Tibial artery (tissue), 4 donors: ENCODE data around the gene TRAPPC3L.
A peak's percentile ranks its signal among the peaks of the same experiment; 100 is the strongest.

ENCODE experiments used
- DNase-seq, 2 donors: peaks; one replicate each; pipeline ENCODE4 v3.0.0-alpha.2; 2019
- H3K27ac ChIP-seq, 2 donors: fragments of 200-600 bp; sonication (generic) in 1 of 2; 1 replicate in 1 of 2; 2 replicates in 1 of 2; pipeline ENCODE4 v1.5.1; 2018 to 2019; ENCODE audit warnings: mild to moderate bottlenecking in 1 of 2
- H3K27me3 ChIP-seq, 2 donors: fragments of 200-600 bp; sonication (generic) in 1 of 2; one replicate each; pipeline versions ENCODE4 v1.5.1 to v1.6.0; 2016 to 2019
- H3K36me3 ChIP-seq, 3 donors: fragments of 200-600 bp; sonication (generic) in 2 of 3; one replicate each; pipeline ENCODE4 v1.5.1; 2016 to 2019; ENCODE audit warnings: mild to moderate bottlenecking in 2 of 3
- H3K4me1 ChIP-seq, 4 donors: fragments of 200-600 bp; sonication (generic) in 2 of 4; 1 replicate in 3 of 4; 2 replicates in 1 of 4; pipeline ENCODE4 v1.5.1; 2016 to 2019
- H3K4me3 ChIP-seq, 2 donors: fragments of 200-600 bp; sonication (generic) in 1 of 2; 1 replicate in 1 of 2; 2 replicates in 1 of 2; pipeline ENCODE4 v1.5.1; 2018 to 2019; ENCODE audit warnings: mild to moderate bottlenecking in 2 of 2
- H3K9me3 ChIP-seq, 3 donors: fragments of 200-600 bp; sonication (generic) in 1 of 3; one replicate each; pipeline ENCODE4 v1.5.1; 2016 to 2019
- intact Hi-C: fragments of 100-400 bp; cut with DNase I; formaldehyde crosslinking; loops from one replicate; pipeline ENCODE4 v1.15.0; 2023; ENCODE audit warnings: low total_unique reads
- TF ChIP-seq, protein P1 (sequence below), 2 experiments: fragments of 200-600 bp in 1 of 2; fragments of 450-650 bp in 1 of 2; IDR thresholded peaks; one replicate each; pipeline ENCODE4 v1.5.1; 2017 to 2019; ENCODE audit warnings: antibody characterized with exemption in 2 of 2, mild to moderate bottlenecking in 1 of 2, moderate library complexity in 1 of 2

TRAPPC3L gene

DNA sequence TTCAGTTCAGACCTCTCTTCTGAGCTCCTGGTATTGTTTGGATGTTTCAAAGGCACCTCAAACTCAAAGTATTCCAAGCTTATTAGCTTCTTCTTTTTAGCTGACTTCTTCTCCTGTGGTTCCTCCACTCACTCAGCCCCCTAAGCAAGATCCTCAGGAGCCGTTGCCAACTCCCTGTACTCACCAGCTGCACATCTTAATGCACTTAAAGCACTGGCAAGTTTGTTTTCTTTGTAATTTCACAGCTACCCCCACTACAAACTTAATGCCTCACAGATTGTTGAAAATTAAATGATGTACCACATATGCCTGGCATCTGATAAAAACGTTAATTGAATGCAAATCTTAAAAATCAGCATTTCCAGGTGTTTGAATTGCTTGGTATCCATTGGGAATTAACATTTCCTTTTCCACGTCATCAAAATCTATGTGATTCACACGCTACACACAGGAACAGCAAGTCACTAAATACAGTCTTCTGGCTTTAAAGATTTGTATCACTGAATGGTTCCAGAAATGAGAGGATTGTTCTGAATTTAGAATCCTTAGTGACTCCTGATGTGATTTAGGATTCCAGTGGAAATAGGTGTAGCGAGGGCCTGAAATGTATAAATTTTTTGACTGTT, 59.8 kb downstream of the TRAPPC3L start:
- Histone ChIP-seq H3K27ac (no peak overlapping the region), H3K4me3 (no peak overlapping the region), H3K36me3 (no peaks in the 10 kb centered on the region), H3K9me3 (no peaks in the 10 kb centered on the region), H3K27me3 (no peaks in the 10 kb centered on the region), H3K4me1 (no peaks in the 10 kb centered on the region)
- intact Hi-C loops, result no loop called here
- TF ChIP-seq, protein P1, sequence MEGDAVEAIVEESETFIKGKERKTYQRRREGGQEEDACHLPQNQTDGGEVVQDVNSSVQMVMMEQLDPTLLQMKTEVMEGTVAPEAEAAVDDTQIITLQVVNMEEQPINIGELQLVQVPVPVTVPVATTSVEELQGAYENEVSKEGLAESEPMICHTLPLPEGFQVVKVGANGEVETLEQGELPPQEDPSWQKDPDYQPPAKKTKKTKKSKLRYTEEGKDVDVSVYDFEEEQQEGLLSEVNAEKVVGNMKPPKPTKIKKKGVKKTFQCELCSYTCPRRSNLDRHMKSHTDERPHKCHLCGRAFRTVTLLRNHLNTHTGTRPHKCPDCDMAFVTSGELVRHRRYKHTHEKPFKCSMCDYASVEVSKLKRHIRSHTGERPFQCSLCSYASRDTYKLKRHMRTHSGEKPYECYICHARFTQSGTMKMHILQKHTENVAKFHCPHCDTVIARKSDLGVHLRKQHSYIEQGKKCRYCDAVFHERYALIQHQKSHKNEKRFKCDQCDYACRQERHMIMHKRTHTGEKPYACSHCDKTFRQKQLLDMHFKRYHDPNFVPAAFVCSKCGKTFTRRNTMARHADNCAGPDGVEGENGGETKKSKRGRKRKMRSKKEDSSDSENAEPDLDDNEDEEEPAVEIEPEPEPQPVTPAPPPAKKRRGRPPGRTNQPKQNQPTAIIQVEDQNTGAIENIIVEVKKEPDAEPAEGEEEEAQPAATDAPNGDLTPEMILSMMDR (IDR thresholded peaks at IDR 0.05), result peak in 1 of 2 experiments; percentile 5
- DNase-seq, result no peak

DNA sequence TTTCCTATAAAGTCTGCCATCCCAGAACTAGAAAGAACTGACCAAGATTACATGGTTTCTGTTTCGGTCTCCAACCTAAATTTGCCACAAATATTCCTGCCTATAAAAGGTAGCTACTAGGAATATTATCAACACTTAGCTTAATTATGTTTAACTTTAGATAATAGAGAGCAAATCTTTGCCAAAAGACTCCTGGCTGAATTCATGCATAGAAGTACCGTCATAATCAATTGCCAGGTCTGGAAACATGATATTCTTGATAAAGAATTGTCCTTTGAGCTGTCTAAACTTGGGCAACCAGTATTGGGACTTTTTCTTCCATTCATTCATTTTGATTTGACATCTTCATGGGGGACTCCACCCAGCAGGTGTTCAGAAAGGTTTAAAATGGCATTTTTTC, 61.9 kb downstream of the TRAPPC3L start:
- intact Hi-C loops, result no loop called here
- no peaks in the 10 kb centered on the region for H3K4me1 ChIP-seq
- TF ChIP-seq, protein P1 (IDR thresholded peaks at IDR 0.05), result no peak

DNA sequence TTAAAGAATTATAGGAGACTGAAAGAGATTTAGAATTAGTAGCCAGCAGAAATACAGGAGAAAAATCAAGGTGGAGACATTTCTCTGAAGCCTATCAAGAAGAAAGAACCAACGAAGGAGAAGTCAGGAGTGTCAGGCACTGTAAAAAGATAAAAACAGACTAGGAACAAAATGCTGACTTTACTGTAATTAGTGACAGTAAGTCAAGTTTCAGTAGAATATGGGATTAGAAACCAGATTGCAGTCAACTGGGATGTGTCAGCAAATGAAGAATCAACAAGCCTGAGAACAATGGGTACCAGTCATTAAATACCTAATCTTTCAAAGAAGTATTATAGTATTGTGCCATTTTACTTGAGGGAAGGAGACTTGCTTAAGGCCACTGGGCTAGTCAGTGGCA, 62.7 kb downstream of the TRAPPC3L start:
- H3K9me3 ChIP-seq, result no peaks in the 10 kb centered on the region
- no peak for DNase-seq
- intact Hi-C loops, result no loop called here
- H3K27ac ChIP-seq, result no peak overlapping the region
- no peaks in the 10 kb centered on the region for H3K27me3 ChIP-seq
- TF ChIP-seq, protein P1 (IDR thresholded peaks at IDR 0.05), result no peak
- no peaks in the 10 kb centered on the region for H3K36me3 ChIP-seq
- H3K4me3 ChIP-seq, result no peak overlapping the region
- no peaks in the 10 kb centered on the region for H3K4me1 ChIP-seq

More for the DNA sequence above, 61.9 kb downstream of the TRAPPC3L start:
- no peak for DNase-seq
- Histone ChIP-seq H3K4me3 (no peak overlapping the region), H3K27me3 (no peaks in the 10 kb centered on the region), H3K27ac (no peak overlapping the region), H3K36me3 (no peaks in the 10 kb centered on the region), H3K9me3 (no peaks in the 10 kb centered on the region)

DNA sequence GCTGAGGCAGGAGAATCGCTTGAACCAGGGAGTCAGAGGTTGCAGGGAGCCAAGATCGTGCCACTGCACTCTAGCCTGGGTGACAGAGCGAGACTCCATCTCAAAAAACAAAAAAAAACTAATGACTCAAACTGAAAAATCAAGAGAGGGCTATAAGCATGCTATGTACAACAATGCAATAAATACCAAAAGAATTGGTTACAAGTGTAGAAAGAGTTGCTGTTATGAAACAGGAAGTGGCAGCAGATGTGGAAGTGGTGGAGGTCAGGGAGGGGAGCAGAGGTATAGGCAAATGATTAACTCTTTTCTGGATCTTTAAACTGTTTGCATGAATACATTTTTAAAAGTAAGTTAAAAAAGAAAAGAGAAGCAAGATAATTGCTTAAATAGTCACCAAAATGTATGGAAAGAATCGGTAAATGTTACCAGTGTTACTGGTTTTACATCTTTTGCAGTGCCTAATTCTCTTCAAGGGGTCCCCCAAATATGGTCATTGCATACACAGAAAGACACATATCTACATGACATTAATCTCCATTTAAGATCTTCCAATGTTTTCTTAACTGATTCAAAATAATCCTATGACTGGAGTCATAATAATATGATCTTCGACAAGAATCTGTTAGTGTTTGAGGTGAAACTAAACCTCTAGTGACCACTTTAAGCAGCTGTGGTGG, 69.3 kb downstream of the TRAPPC3L start:
- no peaks in the 10 kb centered on the region for H3K9me3 ChIP-seq
- no peak overlapping the region for H3K27ac ChIP-seq
- intact Hi-C loops, result no loop called here
- H3K4me1 ChIP-seq, result no peaks in the 10 kb centered on the region
- no peaks in the 10 kb centered on the region for H3K36me3 ChIP-seq
- TF ChIP-seq, protein P1 (IDR thresholded peaks at IDR 0.05), result no peak
- no peak overlapping the region for H3K4me3 ChIP-seq
- H3K27me3 ChIP-seq, result no peaks in the 10 kb centered on the region
- DNase-seq, result no peak

DNA sequence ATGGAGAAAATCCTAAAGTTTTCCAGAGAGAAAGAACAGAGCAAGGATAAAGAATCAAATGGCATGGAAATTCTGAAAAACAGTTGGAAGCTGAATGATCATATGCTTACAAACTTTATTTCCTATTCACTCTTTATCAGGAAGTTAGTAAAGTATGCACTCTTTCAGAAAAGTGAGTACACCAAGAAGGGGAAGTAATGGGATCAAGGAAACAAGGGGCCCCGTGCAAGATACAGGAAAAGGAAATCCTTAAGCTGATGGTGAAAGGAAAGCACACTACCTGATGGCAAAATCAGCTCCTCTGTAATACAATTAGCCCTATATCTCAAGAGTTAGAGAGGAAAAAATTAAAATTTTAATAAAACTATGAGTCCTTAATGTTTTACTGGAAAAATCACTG, 70.3 kb downstream of the TRAPPC3L start:
- Histone ChIP-seq H3K27ac (no peak overlapping the region), H3K9me3 (no peaks in the 10 kb centered on the region), H3K27me3 (no peaks in the 10 kb centered on the region), H3K36me3 (no peaks in the 10 kb centered on the region), H3K4me3 (no peak overlapping the region), H3K4me1 (no peaks in the 10 kb centered on the region)
- DNase-seq, result no peak
- intact Hi-C loops, result no loop called here
- TF ChIP-seq, protein P1 (IDR thresholded peaks at IDR 0.05), result no peak
